Measurements from ENCODE around the gene ELOA2.
"Not testable (repeated sequence)": the region's sequence is repeated elsewhere in the genome, so short reads cannot be mapped to it uniquely, and the experiment has no call there.

The ELOA2 gene

DNA sequence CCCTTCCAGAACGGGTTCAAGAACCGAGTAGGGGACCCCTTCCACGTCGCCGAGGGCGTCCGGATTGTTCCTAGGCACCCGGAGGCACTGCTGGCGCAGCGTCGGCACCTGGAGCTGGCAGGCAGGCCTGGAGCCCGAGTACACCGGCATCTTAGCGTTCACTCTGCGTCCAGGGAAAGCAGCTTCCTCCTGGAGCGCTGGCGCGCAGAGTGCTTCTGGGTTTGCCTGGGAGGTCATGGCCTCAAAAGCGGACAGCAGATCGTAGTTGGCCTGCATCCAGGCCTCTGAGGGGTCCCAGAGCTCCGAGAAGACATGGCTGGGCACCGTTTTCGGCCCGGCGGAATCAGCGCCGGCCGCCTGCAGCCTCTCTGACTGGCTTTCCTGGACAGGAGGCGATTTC is 12.6 kb downstream of the ELOA2 start:
- DNase-seq (ENCODE audit: low spot score): not testable (repeated sequence)

DNA sequence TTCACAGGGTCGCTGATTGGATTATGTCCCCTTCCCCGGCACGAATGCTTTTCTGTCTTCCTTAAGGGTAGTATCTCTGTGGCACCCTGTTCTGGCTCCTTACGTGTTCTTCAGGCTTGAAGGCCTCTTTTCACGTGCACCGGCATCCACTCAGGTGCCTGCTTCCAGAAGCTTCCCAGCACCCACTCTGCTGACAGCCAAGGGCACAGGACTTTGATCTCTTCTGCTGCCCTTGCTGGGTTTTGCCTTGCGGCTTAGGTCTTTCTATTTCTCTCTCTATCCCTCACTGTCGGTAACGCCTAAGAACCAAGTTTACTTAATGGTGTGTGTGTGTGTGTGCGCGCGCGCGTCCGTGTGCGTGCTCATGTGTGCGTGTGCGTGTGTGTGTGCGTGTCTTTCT is 14.7 kb downstream of the ELOA2 start:
- not testable (repeated sequence) for DNase-seq (ENCODE audit: low spot score)

GRCh38 chr18:47019870-47020269 is 15.6 kb downstream of the ELOA2 start:
- DNase-seq (ENCODE audit: low spot score): not testable (repeated sequence)
